SIG-M5 (cell line): ENCODE data around the gene CDC42BPB.
"Not testable (repeated sequence)": the region's sequence is repeated elsewhere in the genome, so short reads cannot be mapped to it uniquely, and the experiment has no call there.

ENCODE experiments used
- DNase-seq: peaks from one replicate; lab custom pipeline; 2025; lab: John Stamatoyannopoulos, UW

CDC42BPB gene

DNA sequence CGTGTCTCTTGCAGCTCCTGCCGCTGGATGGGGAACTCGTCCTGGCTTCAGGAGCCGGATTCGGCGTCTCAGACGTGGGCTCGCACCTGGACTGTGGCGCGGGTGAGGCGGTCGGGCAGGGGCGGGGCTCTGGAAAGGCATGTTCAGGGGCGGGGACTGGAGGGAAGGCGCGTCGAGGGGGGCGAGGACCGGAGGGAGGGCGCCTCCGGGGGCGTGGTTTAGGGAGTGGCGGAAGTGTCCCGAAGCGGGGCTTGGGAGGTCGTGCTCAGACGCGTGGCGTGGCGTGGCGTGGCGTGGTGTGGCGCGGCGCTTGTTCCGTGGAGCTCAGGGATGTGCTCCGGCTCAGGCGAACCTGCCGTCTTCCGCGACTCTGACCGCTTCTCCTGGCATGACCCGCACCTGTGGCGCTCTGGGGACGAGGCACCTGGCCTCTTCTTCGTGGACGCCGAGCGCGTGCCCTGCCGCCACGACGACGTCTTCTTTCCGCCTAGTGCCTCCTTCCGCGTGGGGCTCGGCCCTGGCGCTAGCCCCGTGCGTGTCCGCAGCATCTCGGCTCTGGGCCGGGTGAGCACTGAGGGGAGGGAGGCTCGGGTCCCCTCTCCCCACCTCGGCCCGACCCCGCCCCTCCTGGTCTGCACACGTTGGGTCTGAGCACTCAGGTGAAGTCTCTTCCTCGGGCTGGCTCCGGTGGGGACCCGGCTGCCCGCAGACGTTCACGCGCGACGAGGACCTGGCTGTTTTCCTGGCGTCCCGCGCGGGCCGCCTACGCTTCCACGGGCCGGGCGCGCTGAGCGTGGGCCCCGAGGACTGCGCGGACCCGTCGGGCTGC is 128.7 kb downstream of the CDC42BPB start:
- DNase-seq = no peak

DNA sequence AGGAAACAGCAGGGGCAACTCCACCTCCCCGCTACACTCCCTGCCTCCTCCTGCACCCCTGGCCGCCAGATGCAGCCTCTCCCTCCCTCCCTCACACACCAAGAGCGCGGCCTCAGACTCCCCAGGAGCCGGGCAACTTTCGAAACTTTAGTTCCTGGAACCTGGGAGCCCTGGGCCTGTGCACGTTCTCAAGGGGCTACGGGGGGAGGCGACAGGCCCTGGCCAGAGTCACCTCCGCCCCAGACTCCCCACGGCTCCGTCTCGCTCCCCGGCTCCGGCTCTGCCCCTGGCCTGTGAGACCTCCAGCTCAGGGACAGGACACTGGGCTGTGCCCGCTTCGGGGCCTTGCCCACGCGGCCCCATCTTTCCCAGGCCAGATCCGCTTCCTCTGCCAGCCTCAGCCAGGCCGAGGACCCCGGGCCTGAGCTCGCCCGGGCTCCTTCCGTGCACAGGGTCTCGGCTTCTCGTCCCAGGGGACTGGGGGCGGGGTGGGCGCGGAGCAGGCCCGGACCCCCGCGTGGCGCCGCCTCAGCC is 129.4 kb downstream of the CDC42BPB start:
- DNase-seq = no peak

DNA sequence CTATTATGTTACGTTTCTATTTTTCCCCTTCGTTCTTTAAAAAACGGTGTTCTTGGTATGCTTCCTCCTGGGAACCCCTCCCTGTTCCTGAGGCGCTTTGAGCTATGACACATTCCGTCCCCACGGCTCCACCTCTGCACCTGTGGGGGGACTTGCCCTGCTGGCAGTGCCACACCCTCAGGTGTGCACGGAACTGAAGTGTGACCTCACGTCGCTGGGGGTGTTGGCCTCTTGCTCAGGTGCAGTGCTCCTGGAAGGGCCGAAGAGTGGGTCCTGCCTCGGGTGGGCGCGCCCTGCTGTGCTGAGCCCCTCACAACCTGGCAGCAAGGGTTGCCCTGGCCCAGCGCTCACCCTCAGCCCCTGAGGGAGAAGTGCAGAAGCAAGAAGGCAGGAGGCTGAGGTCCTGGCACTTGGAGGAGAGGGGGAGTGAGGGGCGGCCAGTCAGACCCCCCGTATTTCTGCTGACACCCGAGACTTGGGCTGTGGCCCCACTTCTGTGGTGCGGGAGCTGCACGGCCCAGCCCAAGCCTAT is 129.9 kb downstream of the CDC42BPB start:
- no peak for DNase-seq

DNA sequence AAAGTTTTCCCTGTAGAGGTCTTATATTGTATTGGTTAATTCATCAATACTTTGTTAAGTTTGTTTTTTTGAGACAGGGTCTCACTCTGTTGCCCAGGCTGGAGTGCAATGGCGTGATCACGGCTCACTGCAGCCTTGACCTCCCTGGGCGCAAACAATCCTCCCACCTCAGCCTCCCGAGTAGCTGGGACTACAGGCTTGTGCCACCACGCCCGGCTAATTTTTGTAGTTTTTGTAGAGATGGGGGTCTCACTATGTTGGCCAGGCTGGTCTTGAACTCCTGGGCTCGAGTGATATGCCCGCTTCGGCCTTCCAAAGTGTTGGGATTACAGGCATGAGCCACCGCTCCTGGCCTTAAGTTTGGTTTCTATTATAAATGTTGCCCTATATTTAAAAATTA is 130.5 kb downstream of the CDC42BPB start:
- not testable (repeated sequence) for DNase-seq

DNA sequence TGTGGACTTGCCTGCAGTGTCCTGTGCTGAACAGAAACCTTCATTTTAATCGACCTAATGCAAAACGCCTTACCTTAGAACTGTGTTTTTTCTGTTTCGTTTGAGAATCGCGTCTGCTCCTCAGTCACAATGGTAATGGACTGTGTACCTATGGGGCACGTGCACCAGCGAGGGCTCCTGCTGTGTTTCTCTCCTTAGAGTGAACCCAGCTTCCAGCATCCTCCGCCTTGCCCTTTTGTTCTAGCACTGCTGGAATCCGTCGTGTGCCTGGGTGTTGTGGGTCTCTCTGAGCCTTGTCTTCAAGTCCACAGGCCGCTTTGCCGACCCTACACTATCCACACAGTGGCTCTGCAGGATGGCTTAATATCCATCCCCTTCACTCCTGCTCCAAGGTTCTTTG is 131.2 kb downstream of the CDC42BPB start:
- DNase-seq = no peak

DNA sequence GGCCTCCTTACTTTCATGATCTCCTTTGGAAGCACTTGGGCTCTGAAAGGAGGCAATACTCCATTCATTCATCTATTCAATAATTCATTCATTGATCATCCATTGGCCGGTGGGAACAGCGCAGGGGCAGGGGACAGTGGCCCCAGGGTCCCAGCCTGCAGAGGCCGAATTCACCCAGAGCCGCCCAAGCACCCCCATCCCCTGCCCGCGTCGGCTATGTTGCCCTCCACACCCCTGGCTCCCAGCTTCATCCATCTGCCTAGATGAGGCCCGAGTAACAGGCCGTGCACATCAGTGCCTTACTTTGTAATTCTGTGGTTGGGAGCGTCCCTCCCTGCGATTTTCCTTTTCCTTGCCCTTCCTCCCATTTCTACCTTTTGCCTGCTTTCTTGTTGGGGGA is 131.7 kb downstream of the CDC42BPB start:
- no peak for DNase-seq

DNA sequence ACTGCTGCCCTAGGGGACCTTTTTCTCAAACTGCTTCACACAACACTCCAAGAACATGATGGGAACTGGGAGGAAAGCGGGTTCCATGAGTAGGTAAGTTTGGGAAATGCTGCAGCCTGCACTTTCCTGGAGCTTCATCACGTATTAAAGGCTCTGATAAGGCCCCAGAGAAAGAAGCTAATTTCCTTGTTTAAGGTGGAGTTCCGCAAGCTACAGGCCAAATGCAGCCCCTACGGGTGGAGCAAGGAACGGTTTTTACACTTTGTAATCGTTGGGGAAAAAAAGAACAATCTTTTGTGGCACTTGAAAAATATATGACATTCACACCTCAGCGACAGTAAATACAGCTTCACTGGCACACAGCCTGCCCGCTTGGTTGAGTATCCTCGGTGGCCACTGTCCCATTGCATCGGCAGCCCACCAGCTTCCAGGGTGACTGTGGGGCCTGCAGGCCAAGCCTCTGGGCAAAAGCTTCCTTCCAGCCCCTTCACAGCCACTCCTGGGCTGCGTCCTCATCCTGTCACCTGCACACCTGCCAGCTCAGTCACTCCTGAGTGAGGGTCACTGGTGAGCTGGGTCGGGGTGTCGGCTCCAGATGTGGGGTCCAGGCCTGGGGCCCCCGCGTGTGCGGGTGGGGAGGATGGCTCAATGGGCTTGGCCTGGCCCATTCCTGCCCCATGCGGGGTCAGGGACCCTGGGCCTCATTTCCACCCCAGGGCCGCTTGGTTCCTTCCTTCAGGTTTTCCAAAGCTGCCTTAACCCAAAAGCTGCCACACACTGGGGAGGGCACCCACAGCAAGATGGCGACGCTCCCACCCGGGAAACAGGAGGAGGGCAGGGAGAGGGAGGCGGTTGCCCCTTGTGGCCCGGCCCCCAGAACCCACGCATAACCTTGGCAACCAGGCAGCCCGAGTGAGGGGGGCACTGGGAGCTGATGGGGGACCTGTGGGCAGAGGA is 132.4 kb downstream of the CDC42BPB start:
- DNase-seq = no peak

DNA sequence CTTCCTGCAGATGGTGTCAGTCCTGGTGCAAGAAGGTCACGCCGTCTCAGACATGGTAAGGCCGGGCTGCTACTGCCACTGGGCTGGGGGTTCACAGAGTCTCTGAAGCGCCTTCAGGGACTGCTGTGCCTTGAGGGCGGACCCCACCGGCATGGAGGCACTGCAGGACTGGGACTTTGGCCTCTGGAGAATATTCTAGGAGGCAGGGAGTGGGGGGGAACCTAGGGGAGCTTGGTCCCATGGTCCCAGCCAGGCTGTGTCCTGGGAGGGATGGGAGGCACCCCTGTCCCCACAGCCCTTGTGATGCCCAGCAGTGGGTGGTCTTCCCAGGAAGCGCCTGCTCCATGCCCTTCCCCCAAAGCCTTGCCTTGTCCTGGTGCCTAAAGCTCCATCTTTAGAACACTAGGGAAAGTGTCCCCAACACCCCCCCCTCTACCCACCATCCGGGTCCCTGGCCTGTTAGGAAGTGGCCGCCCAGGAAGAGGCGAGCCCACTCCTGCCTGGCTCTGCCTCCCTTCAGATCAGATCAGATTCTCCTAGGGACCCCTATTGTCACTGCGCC is 133.3 kb downstream of the CDC42BPB start:
- DNase-seq = no peak

DNA sequence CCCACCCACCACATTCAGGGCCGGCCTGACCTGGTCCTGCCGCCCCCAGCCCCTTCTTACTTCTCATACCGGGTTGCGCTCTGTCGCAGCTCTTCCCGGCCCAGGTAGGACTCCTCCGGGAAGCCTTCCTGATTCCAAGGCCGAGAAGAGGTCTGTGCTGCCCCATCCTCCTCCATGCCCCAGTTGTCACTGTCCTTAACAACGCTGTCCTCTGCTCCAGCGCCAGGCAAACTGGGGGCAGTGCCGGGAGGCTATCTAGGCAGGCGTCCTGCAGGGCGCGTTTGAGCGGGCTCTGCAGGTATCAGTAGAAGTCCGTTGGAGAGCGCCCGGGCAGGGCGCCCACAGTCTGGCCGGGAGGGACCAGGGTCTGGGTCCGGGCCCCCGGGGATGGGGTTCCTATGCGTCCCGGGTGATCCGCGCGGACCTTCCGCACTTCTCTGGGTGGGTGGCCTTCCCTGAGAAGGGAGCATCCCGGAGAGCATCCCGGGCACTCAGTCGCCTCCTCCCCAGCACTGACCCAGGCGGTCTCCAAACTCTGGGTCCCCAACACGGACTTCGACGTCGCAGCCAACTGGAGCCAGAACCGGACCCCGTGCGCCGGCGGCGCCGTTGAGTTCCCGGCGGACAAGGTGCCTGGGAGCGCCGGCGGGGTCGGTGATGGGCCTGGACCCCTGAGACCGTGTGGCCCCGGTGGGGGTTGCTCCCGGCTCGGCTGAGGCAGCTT is 134.0 kb downstream of the CDC42BPB start:
- no peak for DNase-seq

DNA sequence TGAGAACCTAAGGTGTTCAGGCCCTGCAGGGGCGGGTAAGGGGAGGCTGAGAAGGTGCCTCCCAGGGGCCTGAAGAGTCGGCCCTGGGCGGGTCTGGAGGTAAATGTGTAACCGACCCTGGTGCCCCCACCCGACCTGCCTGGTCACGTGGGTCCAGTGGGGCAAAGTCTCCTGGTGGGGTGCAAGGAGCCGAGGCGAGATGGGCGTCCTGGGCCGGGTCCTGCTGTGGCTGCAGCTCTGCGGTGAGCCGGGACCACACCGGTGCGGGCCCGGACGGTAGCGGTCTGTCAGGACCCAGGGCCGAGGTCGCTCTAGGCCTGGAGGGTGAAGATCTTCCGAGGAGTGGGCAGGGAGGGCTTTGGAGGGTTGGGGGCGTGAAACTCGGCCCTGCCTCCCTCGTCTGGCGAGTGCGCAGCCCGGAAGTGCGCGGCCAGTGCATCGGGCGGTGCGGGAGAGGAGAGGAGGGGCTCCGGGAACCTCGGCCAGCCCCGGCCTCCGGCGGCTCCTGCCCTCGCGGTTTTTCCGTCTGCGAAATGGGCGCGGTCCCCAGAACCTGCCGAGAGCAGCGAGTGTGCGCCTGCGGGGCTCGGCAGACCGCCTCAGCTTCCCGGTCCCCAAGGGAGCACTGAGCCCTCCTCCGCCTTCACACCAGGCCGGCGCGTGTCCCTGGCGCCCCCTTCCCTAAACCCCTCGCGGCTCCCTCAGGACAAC is 134.7 kb downstream of the CDC42BPB start, which contains the start of gene AMN:
Gene AMN, plus strand, starts transcription at position 174 of the 711 bp plus-strand sequence. Its CDS starts 26 bp downstream, at position 200.
- no peak for DNase-seq

DNA sequence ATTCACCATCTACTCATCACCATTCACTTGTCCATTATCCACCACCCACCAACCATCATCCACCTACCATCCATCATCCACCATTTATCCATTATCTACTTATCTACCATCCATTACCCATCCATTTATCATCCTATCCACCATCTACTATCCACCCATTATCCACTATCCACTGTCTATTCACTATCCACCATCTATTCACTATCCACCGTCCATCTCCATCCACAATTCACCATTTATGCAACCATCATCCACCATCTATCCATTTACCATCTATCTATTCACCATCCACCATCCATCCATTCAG is 136.4 kb downstream of the CDC42BPB start:
- DNase-seq = no peak

DNA sequence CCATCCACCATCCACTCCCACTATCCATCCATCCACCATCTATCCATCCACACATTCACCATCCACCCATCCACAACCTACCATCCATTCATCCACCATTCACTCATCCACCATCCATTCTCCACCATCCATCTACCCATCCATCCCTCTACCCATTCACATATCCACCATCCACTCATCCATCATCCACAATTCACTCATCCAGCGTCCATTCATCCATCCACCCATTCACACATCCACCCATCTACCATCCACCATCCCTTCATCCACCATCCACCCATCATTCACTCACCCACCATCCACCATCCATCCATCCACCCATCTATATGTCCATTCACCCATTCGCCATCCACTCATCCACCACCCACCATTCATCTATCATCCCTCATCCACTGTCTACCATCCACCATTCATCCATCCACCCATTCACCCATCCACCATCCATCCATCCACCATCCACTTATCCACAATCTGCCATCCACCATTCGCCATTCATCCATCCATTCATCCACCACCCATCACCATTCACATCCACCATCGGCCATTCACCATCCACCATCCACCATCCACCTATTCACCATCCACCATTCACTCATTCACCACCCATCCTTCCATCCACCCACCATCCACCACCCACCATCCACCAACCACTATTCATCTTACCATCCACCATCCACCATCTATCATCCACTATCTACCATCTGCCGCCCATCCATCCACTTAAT is 136.9 kb downstream of the CDC42BPB start:
- DNase-seq = no peak

DNA sequence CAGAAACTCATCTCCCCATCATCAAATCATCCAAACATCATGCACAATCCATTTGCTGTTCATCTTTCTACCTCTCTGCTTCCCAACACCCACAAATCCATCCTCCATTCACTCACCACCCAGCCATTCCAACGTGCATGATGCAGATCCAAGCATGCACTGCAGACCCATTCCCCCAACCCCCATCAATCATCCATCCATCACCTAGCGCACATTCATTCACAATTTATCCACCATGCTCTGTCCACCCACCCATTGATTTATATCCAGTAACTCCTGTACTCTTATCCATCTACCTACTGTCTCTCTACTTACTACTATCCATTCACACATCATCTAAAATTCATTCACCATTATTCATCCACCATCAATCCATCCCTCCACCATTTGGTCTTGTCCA is 138.9 kb downstream of the CDC42BPB start:
- no peak for DNase-seq

DNA sequence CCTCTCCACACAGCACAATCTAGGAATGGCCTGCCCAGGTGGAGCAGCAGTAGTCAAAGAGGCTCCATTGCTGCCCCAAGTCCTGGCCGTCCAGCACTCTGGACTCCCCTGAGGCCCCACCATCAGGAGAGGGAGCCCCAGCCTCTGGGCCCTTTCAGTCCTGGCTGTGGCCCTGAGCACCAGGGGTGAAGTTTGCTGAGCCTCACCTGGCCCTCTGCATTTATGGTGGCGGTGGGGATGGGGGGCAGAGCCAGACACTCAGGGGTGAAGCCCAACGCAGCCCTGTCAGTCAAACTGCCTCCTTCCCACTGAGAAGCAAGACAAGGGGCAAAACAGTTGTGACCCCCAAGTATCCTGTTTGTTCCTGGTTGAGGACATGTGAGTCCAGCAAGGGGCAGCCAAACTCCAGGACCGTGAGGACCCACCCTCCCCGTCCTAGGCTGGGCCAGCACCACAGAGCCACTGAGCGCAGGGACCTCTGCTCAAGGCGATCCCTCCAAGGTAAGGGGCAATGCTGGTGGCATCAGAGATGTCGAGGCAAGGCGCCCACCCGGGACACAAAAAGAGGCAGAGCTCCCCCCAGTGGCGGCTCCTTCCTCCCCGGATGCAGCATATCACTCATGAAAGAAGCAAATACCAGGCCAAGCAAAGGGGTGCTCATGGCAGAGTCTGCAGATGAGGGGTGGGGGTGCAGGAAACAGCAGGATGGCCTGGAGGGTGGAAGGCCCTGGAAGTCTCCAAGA is 139.7 kb downstream of the CDC42BPB start:
- no peak for DNase-seq

DNA sequence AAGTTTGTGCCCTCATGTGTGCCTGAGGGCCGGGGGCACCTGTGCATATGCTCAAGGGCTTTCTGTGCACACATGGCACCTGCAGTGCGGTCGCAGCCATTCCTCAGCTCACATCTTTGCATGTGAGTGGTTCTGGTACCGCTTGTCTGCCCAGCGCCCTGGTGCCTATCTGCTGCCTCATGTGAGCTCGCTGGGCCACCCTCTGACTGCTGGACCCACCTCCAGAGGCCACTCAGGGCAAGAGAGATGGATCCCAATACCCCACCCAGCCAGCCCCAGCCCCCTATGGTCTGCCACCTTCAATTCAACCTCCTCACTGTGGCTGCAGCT is 140.3 kb downstream of the CDC42BPB start:
- no peak for DNase-seq

DNA sequence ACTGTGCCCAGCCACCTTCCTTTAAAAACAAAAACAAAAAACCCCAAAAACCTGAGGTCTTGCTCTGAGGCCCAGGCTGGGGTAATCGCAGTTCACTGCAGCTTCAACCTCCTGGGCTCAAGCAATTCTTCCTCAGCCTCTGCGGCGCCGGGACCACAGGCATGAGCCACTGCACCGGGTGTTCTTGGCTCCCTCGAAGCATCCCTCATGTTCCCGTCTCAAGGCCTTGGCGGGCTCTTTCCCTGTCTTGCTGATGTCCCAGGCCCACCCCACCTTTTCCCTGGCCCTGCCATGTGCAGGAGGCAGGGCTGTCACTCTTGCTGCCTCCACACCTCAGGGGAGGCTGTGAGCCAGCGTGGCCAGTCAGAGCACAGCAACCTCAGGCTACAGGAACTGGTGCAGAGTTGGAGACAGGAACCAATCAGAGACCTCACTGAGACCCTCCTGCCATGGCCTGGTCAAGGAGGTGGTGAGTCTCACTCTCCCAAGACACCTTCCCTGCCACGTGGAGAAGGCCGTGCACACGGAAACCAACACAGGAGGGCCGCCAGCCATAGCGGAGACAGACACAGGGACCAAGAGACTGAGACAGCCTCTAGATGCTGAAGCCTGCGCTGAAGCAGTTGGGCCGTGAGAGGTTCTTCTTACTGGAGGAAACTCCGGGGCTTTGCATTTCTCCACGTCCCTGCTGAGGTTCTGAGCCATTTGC is 140.8 kb downstream of the CDC42BPB start:
- no peak for DNase-seq

DNA sequence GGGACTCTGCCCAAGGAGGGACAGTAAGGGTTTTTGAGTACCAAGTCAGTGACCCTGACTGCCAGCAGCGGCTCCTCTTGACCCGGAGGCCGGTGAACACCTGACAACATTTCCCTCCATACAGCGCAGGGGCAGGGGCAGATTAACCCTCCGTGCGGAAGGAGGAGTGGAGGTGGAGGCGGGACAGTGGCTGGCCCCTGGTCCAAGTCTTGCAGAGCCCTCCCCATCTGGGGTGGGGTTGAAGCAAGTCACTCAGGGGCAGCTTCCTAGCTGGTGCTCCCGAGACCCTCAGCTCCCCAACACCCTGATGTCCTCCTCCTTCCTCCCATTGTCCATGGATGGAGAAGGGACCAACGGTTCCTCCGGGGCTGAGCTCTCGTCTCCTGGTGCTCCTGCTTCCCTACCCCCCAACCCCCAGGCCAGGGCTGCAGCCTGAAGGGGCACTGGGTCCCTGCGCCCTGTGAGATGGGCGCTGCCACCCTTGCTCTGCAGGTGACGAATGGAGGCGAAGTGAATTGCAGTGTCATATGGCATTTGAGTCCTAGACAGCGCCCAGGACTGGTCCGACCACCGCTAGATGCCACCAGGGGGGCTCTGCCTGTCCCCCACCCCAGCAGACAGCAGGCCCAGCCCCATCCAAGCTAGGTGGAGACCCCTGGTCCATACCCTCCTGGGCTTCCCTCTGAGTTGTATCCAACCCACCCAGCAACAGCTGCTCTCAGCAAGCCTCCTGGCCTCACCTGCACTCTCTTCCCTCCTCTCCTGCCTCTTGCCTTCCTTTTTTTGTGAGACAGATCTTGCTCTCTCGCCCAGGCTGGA is 141.8 kb downstream of the CDC42BPB start:
- no peak for DNase-seq
